HG02943 (cell line): ENCODE data around the gene DRAM1.
"Not testable (repeated sequence)": the region's sequence is repeated elsewhere in the genome, so short reads cannot be mapped to it uniquely, and the experiment has no call there.

Experiments used
- ATAC-seq: cut with Tn5 transposase; IDR thresholded peaks from one replicate; pipeline ENCODE4 v1.9.1; 2021; ENCODE audit warnings: mild to moderate bottlenecking, low read depth, moderate library complexity; ENCODE audit not compliant: unreplicated experiment

Gene DRAM1

DNA sequence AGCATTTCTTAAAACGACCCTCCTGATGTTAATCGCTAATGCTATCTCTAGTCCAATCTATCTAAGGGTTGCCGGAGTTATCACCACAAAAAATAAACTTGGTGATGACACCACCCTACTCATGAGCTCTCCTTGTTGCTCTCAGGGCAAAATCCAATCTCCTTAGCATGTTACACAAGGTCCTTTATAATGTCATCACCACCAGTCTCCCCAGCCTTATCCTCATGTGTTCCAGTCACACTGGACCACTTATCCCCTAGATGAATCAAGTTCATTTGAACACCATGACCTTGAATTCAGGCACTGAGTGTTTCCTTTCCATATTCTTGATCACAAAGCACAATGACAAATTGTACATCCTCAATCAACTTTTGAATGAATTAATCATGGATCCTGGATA is 19.0 kb upstream of the DRAM1 start:
- no peak for ATAC-seq

DNA sequence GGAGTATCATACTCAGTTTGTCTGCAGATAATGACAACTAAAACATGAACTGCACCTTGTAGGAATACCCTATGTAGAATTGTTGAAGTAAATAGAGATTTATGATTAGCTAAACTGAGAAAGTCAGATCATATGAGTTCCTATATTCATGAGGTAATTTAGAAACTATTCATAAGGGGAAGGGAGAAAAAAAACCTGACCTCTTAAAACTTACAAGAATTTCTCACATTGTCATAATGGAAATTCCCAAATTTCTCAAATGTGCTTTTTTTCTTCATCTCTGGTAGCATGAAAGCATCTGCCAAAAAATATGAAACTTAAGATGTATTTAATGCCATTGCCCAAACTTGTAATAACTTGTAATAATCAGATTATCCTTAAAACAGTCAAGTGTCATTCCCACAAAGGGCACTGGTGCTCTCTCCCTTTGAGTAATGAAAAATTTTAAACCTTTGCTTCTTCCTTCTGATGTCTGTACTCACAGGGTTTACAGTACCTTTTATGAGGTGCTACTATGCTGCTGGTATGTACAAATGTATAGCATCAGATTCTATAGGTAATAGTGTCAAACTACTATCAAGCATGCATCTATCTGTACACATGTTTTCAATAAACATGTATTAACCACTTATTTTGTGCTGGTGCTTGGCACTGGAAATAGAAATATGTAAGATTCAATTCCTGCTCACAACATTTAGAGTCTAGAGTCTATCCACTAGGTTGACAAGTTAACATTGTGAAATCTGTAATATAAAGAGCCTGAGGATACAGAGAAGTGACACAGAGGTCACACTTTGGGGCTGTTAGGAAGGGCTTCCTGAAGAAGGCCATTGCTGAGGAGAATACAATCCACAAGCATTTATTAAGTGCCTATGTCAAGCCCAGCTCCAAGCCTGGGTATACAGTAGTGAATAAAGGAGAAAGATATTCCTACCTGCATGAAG is 17.4 kb upstream of the DRAM1 start:
- ATAC-seq = no peak

GRCh38 chr12:101861688-101862087 is 15.7 kb upstream of the DRAM1 start:
- not testable (repeated sequence) for ATAC-seq

DNA sequence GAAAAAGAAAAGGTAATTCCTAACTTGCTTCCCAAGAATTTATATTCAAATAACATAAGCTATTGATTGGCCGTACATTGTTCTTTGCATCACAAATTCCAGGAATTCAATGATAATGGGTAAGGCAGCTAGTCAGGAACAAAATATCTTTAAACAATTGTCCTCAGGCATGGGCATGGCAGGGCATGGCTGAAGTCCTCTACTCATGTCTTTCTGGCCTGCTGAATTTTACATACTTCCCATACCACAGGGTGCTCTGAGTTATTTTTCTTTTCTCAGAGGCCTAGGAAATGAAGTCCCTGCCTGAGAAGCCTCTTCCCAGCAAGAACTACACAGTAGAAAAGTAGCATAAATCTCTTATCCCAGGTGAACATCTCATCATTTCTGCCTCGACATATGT is 15.1 kb upstream of the DRAM1 start:
- ATAC-seq = no peak

DNA sequence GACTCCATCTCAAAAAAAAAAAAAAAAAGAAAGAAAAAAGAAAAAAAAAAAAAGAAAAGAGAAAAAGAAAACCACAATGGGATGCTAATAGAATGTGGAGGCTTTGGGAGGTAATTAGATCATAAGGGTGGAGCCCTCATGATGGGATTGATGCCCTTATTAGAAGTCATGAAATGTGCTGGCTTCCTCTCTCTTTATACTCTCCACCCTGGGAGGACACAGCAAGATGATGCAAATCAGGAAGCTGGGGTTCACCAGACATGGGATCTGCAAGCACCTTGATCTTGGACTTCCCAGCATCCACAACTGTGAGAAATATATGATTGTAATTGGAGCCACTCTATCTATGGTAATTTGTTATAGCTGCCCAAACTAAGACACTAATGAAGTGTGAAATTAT is 13.4 kb upstream of the DRAM1 start:
- ATAC-seq = no peak

GRCh38 chr12:101866615-101867373 is 10.6 kb upstream of the DRAM1 start:
- no peak for ATAC-seq

DNA sequence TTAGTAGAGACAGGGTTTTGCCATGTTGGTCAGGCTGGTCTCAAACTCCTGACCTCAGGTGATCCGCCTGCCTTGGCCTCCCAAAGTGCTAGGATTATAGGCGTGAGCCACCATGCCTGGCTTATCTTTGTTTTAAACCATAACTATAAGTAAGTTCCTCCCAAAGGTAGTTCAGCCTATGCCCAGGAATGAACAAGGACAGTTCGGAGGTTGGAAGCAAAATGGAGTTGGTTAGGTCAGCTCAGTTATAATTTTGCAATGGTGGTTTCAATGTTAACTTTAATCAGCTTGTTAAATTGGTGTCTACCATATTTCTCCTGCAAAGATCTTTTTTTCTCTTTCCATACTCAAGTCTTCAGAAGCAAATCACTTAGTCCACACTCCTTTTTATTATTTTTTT is 9.8 kb upstream of the DRAM1 start:
- ATAC-seq = not testable (repeated sequence)

DNA sequence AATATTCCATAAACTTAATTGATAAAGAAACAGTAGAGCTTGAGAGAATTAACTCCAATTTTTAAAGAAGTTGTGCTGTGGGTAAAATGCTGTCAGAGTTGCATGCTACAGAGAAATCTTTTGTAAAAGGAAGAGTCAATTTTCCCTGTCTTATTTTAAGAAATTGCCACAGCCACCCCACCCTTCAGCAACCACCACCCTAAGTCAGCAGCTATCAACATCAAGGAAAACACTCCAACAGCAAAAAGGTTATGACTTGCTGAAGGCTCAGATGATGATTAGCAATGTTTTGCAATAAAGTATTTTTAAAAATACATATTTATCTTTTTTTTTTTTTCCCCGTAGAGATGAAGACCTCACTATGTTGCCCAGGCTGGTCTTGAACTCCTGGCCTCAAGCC is 6.5 kb upstream of the DRAM1 start:
- no peak for ATAC-seq

DNA sequence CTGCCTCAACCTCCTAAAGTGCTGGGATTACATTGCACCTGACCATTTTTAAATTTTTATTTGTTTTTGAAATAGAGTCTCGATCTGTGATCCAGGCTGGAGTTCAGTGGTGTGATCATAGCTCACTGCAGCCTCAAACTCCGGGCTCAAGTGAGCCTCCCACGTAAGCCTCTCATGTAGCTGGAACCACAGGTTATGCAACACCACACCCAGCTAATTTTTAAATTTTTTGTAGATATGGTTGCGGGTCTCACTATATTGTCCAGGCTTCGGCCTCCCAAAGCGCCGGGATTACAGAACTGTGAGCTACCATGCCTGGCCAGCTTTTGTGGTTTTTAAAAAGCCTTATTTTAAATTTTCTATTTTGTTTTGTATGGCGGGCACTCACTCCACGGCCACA is 2.2 kb upstream of the DRAM1 start:
- no peak for ATAC-seq

GRCh38 chr12:101876322-101876860 is 989 bp upstream of the DRAM1 start:
- ATAC-seq = no peak

- ATAC-seq = peak; percentile 14
Observed at GRCh38 chr12:101877806-101878242, 444 bp downstream of the DRAM1 start.

GRCh38 chr12:101878243-101878821 is 952 bp downstream of the DRAM1 start:
- ATAC-seq = no peak

DNA sequence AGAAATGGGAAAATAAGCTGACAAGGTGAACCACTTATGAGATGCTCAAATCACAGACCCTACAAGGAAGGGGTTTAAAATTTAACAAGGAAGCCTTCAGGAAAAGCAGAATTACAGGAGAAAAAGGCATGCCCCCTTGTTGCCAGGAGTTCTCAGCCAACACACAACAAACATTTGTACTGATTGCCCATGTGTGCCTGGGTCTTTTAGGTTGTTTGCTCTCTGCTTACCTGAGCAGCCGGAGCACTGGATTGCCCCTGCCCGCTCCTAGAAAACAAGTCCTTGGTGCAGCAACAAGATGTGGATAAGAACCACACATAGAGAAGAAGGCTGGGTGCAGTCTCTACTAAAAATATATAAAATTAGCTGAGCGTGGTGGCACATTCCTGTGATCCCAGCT is 3.4 kb downstream of the DRAM1 start:
- ATAC-seq = no peak

DNA sequence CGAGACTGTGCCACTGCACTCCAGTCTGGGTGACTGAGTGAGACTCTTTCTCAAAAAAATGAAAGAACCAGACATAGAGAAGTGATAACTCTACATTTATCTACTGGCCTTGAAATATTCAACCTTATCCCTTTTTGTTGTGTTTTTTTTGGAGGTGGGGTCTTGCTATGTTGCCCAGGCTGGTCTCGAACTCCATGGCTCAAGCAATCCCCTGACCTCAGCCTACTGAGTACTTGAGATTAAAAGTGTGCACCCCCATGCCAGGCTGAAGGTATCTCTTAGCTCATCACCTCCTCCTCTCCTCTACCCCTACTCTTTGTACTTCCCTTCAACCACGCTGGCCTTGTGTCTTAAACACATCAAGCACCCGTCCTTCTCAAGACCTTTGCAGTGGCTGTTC is 3.8 kb downstream of the DRAM1 start:
- ATAC-seq = no peak

DNA sequence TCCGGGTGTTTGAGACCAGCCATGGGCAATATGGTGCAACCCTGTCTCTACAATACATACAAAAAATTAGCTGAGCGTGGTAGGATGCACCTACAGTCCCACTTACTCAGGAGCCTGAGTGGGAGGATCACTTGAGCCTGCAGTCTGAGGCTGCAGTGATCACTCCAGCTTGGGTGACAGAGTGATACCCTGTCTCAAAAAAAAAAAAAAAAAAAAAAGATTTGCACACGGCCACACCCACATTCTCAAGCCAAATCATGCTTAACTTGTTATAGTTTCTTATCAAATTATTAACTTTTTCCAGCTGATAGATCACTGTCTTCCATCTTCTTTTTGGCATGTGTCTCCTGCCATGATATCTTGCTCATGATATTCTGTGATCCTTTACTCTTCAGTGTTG is 6.8 kb downstream of the DRAM1 start:
- ATAC-seq = no peak

DNA sequence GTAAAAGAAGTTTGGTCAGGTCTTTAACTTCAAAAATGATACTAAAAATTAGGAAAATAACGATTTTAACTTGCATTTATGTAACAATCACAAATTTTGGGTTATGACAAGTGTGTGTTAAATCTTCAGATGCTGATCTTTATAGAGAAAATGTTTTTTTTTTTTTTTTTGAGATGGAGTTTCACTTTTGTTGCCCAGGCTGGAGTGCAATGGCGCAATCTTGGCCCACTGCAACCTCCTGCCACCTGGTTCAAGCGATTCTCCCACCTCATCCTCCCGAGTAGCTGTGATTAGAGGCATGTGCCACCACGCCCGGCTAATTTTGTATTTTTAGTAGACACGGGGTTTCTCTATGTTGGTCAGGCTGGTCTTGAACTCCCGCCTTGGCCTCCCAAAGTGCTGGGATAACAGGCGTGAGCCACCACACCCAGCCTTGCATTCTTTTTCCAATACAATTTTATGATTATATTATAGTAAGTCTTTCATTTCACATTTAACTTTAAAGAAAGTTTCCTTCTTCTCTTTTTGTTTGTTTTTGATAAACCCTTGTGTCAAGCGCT is 7.5 kb downstream of the DRAM1 start:
- ATAC-seq = not testable (repeated sequence)

- peak; percentile 81 for ATAC-seq
Observed at GRCh38 chr12:101885912-101886561, 8.7 kb downstream of the DRAM1 start.

DNA sequence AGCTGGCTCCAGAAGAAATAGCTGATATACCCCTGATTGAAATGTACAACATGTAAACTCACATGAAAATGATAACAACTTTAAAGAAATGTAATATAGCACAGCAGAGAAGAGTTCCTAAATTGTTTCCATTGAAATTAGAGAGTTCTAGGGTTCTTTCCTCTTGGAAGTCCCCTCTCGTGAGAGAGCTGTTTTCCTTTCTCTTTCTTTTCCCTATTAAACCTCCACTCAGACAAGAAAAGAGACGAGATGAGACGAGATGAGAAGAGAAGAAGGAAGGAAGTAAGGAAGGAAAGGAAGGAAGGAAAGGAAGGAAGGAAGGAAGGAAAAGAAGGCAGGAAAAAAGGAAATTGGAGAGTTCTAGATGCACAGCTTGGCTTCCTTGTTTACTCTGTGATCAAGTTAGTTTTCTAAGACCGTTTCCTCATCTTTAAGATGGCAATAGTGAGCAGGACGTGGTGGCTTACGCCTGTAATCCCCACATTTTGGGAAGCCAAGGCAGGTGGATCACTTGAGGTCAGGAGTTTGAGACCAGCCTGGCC is 11.9 kb downstream of the DRAM1 start:
- no peak for ATAC-seq

GRCh38 chr12:101891462-101891971 is 14.1 kb downstream of the DRAM1 start:
- peak; percentile 95 for ATAC-seq

DNA sequence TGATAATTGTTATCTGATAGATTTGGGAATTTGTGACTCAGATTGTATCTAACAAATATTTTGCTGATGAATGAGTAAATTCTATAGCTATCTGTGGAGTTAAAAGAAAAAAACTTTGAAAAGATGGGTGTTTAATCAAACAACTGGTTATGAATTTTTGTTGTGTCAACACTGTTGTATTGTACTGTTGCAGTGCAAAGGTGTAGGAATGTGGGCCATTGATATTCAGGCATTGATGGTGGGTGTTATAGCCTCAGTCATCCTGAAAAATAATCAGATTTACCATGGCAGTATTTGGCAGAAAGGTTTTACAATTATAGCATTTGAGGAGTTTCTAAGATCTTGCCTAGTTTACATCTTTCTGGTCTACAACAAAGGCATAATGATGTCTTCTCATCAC is 15.4 kb downstream of the DRAM1 start:
- ATAC-seq = no peak
